Thyroid gland (tissue), 4 donors: ENCODE data around the gene CCDC88B. TPM values are rescaled to one million over a fixed set of nuclear protein-coding genes. Genes with fewer than 3 reads are reported as not detected.

Source experiments
- DNase-seq, 2 donors: peaks; one replicate each; pipeline ENCODE4 v3.0.0-alpha.2; 2019
- H3K27ac ChIP-seq, 3 donors: fragments of 200-600 bp; sonication (generic); 1 replicate in 2 of 3; 2 replicates in 1 of 3; pipeline ENCODE4 v1.5.1; 2016 to 2019; ENCODE audit warnings: mild to moderate bottlenecking in 1 of 3, moderate library complexity in 1 of 3
- H3K27me3 ChIP-seq: fragments of 200-600 bp; sonication (generic); one replicate; pipeline ENCODE4 v1.5.1; 2019
- H3K36me3 ChIP-seq, 2 donors: fragments of 200-600 bp; sonication (generic); one replicate each; pipeline ENCODE4 v1.5.1; 2016 to 2019
- H3K4me1 ChIP-seq, 2 donors: fragments of 200-600 bp; sonication (generic); one replicate each; pipeline ENCODE4 v1.5.1; 2017 to 2019
- H3K4me3 ChIP-seq, 3 donors: fragments of 200-600 bp; sonication (generic); replicated peaks in 1 of 3; 1 replicate in 2 of 3; 2 replicates in 1 of 3; pipeline ENCODE4 v1.5.1; 2016; ENCODE audit warnings: mild to moderate bottlenecking in 1 of 3
- H3K9me3 ChIP-seq: fragments of 200-600 bp; sonication (generic); one replicate; pipeline ENCODE4 v1.5.1; 2017
- POLR2A ChIP-seq, 2 donors: fragments of 450-650 bp; IDR thresholded peaks; one replicate each; pipeline ENCODE4 v1.6.1; 2017; ENCODE audit warnings: antibody characterized with exemption in 2 of 2, mild to moderate bottlenecking in 2 of 2, moderate library complexity in 1 of 2
- WGBS, 2 donors: methylation state at CpG; one replicate each; pipeline ENCODE4 v1.1.5; 2017; 5-methylcytosine and 5-hydroxymethylcytosine counted together
- intact Hi-C: fragments of 100-400 bp; cut with DNase I; formaldehyde crosslinking; loops from one replicate; pipeline ENCODE4 v1.15.1; 2023
- total RNA-seq, 4 donors: library from RNA; depleted of rRNA; stranded (reverse); fragments of >200 nt; gene quantifications; one replicate each; pipeline ENCODE4 v1.2.3, GENCODE V29; 2016
- TF ChIP-seq, protein P1 (sequence below), 6 experiments: fragments of 200-600 bp in 3 of 6; fragments of 450-650 bp in 3 of 6; sonication (generic) in 3 of 6; IDR thresholded peaks; one replicate each; pipeline ENCODE4 v1.5.1; 2016 to 2019; ENCODE audit warnings: antibody characterized with exemption in 6 of 6, mild to moderate bottlenecking in 2 of 6, inconsistent platforms in 1 of 6, moderate library complexity in 1 of 6

The CCDC88B gene
- total RNA-seq, 4 donors from 2014 or later: 2.8 to 7.0 (median 3.6) TPM

DNA sequence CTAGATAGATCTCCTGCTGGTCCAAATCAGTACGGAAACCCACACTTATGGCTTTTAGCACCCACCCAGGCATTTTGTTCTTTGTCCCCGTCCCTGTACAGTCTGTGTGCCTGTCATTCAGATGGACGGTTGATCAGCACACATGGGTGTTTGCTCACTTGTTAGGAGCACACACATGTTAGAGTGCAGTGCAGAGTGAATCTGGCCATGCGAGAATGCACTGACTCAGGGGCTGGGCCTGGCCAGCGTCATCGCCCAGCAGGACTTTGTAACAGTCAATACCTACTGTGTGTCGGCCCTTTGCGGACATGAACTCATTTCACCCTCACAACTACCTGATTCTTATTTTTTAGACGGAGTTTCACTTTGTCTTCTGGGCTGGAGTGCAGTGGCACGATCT lies 22.3 kb downstream of the CCDC88B start:
- 93 to 96% methylated on average over 10 of the region's 10 CpGs for WGBS, 2 donors
- Histone ChIP-seq H3K27ac (no peak overlapping the region), H3K4me3 (no peak overlapping the region), H3K4me1 (peaks cover 21 to 23% of the 10 kb centered on the region in 2 donors), H3K36me3 (peaks cover 30 to 51% of the 10 kb centered on the region in 2 donors), H3K9me3 (no peaks in the 10 kb centered on the region), H3K27me3 (no peaks in the 10 kb centered on the region)
- intact Hi-C loops: no loop called here
- no peak for DNase-seq
- TF ChIP-seq POLR2A (IDR thresholded peaks at IDR 0.05): no peak
- TF ChIP-seq, protein P1, sequence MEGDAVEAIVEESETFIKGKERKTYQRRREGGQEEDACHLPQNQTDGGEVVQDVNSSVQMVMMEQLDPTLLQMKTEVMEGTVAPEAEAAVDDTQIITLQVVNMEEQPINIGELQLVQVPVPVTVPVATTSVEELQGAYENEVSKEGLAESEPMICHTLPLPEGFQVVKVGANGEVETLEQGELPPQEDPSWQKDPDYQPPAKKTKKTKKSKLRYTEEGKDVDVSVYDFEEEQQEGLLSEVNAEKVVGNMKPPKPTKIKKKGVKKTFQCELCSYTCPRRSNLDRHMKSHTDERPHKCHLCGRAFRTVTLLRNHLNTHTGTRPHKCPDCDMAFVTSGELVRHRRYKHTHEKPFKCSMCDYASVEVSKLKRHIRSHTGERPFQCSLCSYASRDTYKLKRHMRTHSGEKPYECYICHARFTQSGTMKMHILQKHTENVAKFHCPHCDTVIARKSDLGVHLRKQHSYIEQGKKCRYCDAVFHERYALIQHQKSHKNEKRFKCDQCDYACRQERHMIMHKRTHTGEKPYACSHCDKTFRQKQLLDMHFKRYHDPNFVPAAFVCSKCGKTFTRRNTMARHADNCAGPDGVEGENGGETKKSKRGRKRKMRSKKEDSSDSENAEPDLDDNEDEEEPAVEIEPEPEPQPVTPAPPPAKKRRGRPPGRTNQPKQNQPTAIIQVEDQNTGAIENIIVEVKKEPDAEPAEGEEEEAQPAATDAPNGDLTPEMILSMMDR (IDR thresholded peaks at IDR 0.05): no peak

- H3K27ac ChIP-seq: no peak overlapping the region
- no peak for TF ChIP-seq POLR2A (IDR thresholded peaks at IDR 0.05)
- WGBS, 2 donors: 93 to 94% methylated on average over 6 of the region's 6 CpGs
- peaks cover 39 to 66% of the 10 kb centered on the region in 2 donors for H3K36me3 ChIP-seq
- intact Hi-C loops: no loop called here
- H3K4me1 ChIP-seq: peaks cover 8 to 10% of the 10 kb centered on the region in 2 donors
- H3K4me3 ChIP-seq: no peak overlapping the region
- DNase-seq: no peak
- H3K9me3 ChIP-seq: no peaks in the 10 kb centered on the region
- no peaks in the 10 kb centered on the region for H3K27me3 ChIP-seq
Observed at GRCh38 chr11:64364435-64364834, 24.4 kb downstream of the CCDC88B start.

DNA sequence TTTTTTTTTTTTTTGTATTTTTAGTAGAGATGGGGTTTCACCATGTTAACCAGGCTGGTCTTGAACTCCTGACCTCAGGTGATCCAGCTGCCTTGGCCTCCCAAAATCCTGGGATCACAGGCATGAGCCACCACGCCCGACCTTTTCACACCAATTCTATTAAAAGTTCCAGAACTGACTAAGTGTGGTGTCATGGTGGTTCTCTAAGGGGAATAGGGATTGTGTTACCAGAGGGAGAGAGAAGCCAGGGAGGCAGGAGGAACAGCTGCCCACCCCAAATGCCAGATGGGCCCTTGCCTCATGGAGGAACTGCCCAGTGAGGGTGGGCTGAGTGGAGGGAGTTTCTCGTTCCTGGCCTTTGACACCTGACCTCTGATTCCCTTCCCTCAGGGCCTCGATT lies 24.9 kb downstream of the CCDC88B start:
- WGBS, 2 donors: 91 to 93% methylated on average over 4 of the region's 4 CpGs
- no peak for TF ChIP-seq POLR2A (IDR thresholded peaks at IDR 0.05)
- TF ChIP-seq, protein P1 (IDR thresholded peaks at IDR 0.05): no peak
- peaks cover 39 to 70% of the 10 kb centered on the region in 2 donors for H3K36me3 ChIP-seq

DNA sequence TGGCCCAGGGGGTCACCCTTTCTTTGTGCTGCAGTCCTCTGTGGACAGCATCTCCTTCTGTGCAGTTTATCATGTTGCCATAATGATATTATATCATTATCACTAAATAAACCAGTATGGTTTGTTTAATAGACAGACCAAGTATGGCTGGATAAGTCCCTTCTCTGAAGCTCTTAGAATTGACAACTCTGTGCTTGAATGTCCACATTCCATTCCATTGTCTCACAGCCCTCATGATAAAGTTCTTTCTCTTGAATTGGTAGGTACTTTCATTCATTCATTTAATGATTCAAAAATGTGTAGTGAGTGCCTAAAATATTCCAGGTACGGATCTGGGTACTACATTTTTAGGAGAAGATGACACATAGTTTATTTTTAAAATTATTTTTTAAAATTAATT lies 26.7 kb downstream of the CCDC88B start:
- no peak for TF ChIP-seq POLR2A (IDR thresholded peaks at IDR 0.05)
- TF ChIP-seq, protein P1 (IDR thresholded peaks at IDR 0.05): no peak
- H3K36me3 ChIP-seq: peaks cover 36 to 62% of the 10 kb centered on the region in 2 donors
- 88 to 93% methylated on average over 1 of the region's 1 CpG for WGBS, 2 donors
- DNase-seq: no peak
- H3K4me1 ChIP-seq: no peaks in the 10 kb centered on the region
- no peaks in the 10 kb centered on the region for H3K9me3 ChIP-seq
- H3K4me3 ChIP-seq: no peak overlapping the region
- intact Hi-C loops: no loop called here
- no peak overlapping the region for H3K27ac ChIP-seq
- no peaks in the 10 kb centered on the region for H3K27me3 ChIP-seq

More for the DNA sequence above, 24.9 kb downstream of the CCDC88B start:
- Histone ChIP-seq H3K9me3 (no peaks in the 10 kb centered on the region), H3K4me1 (peaks cover 3 to 5% of the 10 kb centered on the region in 2 donors), H3K27me3 (no peaks in the 10 kb centered on the region), H3K27ac (no peak overlapping the region), H3K4me3 (no peak overlapping the region)
- no peak for DNase-seq
- intact Hi-C loops: no loop called here

DNA sequence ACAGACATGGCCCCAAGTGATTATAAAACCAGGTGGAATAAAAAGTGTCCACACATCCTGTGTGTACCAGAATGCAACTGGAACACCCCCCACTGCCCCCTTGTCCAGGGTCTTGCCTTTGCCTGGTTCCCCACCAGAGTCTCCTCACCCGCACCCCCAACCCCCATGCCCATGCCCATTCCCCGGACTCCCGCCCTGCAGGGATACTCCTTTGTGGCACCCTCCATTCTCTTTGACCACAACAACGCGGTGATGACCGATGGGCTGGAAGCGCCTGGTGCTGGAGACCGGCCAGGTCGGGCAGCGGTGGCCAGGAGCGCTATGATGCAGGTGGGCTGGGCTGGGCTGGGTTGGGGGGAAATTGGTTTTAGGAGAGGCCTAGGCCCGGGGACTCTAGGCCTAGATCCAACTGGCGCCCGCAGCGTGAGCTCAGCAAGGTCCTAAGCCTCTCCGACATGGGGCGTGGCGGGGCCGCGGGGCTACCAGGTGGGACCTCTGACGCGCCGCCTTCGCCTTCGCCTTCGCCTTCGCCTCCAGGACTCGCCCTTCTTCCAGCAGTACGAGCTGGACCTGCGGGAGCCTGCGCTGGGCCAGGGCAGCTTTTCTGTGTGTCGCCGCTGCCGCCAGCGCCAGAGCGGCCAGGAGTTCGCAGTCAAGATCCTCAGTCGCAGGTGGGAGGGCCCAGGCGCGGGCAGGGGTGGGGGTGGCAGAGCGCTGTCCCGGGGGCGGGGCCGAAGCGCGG lies 28.1 kb downstream of the CCDC88B start:
- H3K27me3 ChIP-seq: no peaks in the 10 kb centered on the region
- H3K4me3 ChIP-seq: no peak overlapping the region
- WGBS, 2 donors: 85 to 92% methylated on average over 5 to 34 of the region's 46 CpGs
- peaks cover 29 to 52% of the 10 kb centered on the region in 2 donors for H3K36me3 ChIP-seq
- no peaks in the 10 kb centered on the region for H3K4me1 ChIP-seq
- no peak overlapping the region for H3K27ac ChIP-seq
- DNase-seq: no peak
- H3K9me3 ChIP-seq: no peaks in the 10 kb centered on the region
- intact Hi-C loops: no loop called here
- TF ChIP-seq, protein P1 (IDR thresholded peaks at IDR 0.05): no peak
- TF ChIP-seq POLR2A (IDR thresholded peaks at IDR 0.05): no peak
